ENCODE results near the gene ACOXL.

ACOXL gene

GRCh38 chr2:110799376-110799775 lies 67.0 kb downstream of the ACOXL start:
- no peak for DNase-seq

DNA sequence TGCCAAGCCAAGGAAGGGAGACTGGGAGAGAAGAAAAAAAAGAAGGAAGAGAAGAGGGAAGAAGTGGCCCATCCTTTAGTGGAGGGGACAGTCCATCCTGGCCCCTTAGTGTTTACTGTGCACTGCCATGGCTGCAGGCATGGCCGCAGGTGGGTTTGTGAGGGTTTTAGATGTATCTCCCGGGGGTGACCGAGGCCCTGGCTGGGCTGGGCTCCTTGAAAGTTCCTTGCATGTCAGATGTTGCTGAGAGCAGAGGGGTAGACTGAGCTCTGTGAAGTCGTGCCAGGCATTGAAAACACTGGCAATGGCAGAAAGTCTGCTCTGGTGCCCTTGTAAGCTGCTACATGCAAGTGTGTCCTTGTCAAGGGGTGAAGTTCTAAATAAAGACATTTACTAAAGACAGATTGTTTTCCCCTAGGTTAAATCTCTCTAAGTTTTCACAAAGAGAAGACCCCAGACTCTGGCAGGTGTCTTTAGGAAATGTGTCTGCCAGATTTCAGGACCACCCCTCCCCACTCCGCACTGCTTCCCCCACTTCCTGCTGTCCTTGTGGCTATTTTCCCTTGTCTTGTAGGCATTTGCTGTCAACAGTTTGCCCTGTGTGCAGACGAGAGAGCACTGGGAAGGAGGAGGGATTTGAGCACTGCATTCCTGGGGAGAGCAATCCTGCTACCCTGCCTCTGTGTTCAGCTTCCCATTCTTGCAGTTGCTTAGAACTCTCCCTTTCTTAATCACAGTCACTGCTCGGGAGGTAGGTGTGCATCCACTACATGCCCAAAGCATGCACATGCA lies 68.4 kb downstream of the ACOXL start:
- no peak for DNase-seq

DNA sequence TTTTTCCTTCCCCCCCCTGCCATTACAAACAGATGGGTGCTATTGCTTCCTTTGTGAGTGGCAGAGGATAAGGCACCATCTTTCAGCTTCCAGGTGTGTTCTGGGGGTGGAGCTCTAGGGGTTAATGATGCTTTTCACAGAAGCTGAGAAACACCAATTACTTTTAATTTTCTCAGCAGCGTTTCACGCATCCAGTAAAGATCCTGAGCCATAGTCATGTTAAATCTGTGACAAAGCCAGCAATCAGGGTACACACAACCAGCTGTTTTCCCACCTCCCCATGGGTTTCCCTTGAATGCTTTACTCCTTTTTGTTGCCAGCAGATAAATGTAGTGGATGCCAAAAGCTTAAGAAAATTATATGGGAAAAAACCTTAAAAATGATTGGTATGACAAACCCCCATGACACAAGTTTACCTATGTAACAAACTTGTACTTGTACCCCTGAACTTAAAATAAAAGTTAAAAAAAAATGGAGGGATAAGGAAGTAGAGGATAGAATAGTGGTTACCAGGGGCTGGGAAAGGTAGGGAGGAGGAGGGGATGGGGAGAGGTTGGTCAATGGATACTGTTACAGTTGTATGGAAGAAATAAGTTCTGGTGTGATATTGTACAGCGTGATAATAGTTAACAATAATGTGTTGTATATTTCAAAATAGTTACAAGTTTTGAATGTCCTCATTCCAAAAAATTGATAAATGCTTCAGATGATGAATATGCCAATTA lies 70.0 kb downstream of the ACOXL start:
- no peak for DNase-seq

GRCh38 chr2:110804433-110804832 lies 72.1 kb downstream of the ACOXL start:
- no peak for DNase-seq

DNA sequence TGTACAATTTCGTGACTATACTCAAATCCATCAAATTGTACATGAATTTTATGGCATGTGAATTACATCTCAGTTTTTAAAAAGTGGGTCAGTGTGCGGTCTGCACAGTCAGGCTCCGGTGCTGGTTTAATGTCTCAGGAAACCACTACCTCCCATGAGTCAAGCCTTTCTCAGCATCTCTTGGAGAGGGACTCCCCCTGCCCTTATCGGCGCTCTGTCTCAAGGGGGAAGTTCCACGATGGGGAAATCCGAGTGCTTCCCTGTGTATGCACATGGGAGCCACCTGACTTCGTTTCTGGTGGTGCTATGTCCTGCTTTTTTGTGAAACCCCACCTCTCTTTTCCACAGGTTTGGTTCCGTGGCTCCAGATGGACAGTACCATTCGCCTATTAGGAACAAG lies 72.5 kb downstream of the ACOXL start:
- DNase-seq: no peak

DNA sequence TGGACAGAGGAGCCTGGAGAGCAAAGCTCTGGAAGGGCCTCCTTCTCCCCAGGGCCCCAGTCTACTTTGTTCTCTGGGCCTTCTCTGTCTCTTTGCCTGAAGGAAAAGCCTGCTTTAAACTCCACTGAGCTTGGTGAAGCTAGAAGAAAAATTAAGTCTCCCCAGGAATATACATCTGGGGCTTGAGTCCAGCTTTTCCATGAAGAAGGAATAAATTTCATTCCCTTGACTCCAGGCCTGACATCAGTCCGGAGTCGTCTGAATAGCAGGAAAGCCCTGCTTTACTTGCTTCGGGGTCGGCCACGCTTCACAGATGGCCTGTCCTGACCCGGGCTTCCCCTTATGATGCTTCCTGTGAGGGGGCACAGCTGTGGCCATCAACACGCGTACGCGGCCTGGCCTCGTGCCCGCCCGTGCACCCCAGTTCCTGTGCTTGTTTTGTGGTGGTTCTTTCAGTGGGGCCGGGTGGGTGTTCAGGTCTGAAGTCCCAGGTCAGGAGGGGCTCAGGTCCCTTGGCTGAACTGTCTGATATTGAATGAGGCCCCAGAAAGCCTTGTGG lies 73.6 kb downstream of the ACOXL start:
- DNase-seq: no peak

DNA sequence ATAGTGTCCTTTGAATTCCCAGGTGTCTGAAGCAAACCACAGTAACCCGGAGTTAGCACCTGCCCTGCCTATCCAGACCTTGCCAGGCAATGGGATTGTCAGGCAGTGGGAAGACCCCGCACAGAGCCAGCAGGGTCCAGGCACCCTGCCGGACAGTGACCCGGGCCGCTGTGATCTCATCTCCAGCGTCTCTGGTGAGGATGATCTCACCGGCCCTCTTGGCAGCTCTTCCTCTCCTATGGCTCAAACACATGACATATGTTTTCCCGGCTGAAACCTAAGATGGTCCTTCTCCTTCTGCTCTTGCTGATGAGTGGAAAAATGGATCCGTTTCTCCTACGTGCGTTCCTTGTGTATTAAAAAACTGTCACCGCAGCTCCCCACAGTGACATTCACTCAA lies 75.1 kb downstream of the ACOXL start:
- no peak for DNase-seq

DNA sequence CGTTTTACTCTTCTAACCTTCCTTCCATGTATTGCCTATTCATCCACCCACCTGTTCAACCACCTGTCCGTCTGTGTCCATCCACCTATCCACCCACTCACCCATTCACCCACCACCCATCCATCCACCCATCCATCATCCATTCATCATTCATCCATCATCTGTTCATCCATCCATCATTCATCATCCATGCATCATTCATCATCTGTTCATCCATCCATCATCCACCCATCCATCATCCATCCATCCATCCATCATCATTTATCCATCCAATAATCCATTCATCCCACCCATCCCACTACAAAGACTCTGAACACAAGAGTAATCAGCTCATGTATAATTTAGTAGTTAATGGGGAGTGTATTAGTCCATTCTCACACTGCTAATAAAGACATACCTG lies 78.0 kb downstream of the ACOXL start:
- no peak for DNase-seq

DNA sequence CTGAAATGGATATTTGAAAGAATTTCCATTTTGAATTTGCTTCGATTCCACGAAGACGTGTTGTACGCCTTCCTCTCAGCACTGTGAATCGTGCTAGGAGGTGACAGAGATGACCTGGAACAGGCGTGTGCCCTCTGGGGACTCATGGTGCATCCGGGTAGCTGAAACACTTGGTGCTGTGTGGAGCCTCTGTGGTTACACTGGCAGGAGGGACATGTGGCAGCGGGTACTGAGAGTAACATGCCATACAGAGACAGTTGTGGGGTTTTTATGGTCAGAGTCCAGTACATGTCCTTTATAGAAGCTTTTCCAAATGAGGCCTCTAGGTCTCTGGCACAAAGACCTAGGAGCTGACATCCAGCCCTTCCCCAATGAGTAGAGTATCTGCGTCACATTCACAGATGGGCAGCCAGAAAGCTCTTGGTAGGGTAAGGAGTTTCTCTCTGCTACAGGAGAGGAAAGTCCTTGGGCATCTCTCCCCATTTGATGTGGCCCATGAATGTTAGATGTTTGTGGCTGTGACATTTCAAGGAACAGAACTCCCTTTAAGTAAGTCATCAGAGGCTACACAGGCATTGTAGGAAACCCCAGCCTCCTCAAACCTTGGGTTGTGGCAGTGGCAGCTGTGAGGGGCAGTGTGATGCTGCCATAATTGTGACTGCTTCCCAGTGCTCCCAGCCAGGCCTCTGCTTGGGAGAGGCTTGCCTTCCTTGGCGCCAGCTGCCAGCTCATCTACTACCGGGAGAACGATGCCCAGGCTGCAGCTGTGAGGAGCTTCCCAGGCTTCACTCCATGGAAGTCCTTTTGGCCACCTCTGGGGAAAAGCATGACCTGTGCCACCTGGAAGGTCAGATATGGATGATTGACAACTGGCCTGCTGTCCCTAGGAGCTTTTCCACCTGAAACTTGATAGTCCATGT lies 80.6 kb downstream of the ACOXL start:
- no peak for DNase-seq

GRCh38 chr2:110813896-110814295 lies 81.5 kb downstream of the ACOXL start:
- no peak for DNase-seq

- no peak for DNase-seq
Observed at GRCh38 chr2:110815938-110816337, 83.6 kb downstream of the ACOXL start.

GRCh38 chr2:110816404-110817365 lies 84.3 kb downstream of the ACOXL start:
- no peak for DNase-seq

GRCh38 chr2:110818767-110819481 lies 86.6 kb downstream of the ACOXL start:
- no peak for DNase-seq

DNA sequence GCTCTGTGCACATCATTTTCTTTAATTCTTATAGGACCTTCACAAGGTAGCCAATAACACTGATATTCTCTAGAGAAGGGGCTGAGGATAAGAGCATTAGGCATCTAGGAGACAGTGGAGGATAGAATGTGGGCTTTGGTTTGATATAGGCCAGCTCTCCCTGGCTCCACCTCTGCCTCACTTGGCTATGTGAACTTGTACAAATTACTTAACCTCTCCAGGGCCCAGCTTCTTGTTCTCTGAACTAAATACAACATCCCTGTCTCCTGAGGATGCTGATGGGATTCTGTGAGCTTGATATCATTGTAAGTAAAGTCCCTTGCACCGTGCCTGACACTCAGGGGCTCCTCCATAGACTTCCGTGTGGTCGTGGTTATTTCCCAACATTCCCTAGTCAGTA lies 87.3 kb downstream of the ACOXL start:
- no peak for DNase-seq

GRCh38 chr2:110820128-110820527 lies 87.8 kb downstream of the ACOXL start:
- no peak for DNase-seq

GRCh38 chr2:110823165-110823564 lies 90.8 kb downstream of the ACOXL start:
- DNase-seq: no peak

GRCh38 chr2:110827511-110827910 lies 95.1 kb downstream of the ACOXL start:
- no peak for DNase-seq

DNA sequence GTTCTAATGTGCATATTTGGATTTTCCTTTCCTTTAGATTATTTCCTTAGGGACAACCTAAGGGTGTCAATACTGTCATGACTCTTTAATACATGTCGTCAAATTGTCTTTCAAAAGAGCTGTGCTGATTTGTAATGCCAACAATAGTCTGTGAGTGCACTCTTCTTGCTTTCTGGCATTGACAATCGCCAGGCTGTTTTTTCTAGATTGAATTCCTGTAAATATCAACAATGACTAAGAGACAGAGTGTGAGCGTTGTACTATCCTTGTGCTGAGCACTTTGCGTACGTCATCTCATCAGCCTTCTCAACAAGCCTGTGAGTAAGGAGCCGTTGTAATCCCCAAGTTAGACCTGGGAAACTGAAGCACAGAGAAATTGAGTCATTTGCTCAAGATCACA lies 96.0 kb downstream of the ACOXL start:
- DNase-seq: no peak

- DNase-seq: peak; percentile 53
Observed at GRCh38 chr2:110829413-110830146, 97.2 kb downstream of the ACOXL start.

DNA sequence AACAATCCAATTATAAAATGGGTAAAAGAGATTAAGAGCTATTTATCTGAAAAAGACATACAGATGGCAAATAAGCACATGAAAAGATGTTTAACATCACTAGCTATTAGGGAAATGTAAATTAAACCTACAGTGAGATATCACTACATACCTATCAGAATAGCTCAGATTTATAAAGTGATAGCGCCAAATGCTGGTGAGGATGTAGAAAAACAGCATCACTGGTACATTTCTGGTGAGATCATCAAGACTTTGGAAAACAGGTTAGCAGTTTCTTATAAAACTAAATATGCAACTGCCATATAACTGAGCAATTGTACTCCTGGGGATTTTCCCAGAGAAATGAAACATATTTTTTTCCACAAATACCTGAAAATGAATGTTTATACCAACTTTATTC lies 100.4 kb downstream of the ACOXL start:
- no peak for DNase-seq
